NCI-H1092 (cell line): Measurements from ENCODE around the gene SASS6.

Experiments
- DNase-seq: peaks from one replicate; lab custom pipeline; 2025; lab: John Stamatoyannopoulos, UW

SASS6 gene

GRCh38 chr1:100109554-100110066, 23.1 kb downstream of the SASS6 start:
- DNase-seq: no peak

DNA sequence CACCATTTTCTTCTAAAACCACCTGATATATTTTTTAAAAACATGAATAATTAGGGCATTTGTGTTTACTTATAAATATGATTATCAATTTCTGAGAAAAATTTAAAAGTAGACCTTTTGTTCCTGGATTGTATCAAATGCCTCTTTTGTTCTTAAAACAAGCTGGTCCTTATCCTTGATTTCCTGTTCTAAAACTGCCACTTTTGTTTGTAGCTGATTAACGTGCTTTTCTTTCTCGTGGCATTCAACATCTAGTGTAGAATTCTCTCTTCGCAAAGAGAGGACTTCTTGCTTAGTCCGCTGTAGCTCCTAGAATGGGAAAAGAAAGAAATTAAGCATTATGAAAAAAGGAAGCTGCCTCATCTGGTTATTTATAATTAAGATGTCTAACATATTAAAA, 25.0 kb downstream of the SASS6 start:
- no peak for DNase-seq

- no peak for DNase-seq
Observed at GRCh38 chr1:100101564-100101963, 31.2 kb downstream of the SASS6 start.

DNA sequence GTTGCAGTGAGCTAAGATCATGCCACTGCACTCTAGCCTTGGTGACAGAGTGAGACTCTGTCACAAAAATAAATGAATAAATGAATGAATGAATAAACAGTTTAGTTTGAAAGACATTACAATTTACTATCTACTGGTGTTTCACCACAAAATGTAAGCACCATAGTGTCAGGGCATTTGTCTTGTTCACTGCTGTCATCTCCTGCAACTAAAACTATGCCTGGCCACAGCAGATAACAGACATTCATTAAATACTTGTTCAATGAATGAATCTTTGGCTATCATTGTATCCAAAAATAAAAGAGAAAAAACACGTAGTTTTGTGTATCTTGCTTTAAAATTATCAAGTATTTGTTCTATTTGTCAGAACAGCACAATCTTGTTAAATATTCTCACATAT, 32.5 kb downstream of the SASS6 start:
- no peak for DNase-seq

DNA sequence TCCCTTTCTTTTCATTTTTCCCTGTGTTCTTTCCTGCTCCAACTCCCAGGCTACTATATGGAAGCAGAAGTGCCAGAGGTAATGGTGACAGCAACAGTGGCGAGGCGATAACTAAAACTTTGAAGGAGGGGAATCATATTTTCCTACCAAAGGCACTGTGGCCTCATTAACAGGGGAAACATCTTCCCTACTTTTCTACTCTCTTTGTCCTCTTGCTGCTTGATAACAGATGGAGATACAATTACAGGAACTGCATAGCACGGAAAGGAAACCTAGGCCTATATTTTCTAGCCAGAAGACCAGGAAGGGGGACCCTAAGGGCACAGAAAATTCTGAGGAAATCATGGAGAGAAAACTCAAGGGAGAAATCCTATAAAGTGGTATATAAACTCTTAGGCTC, 42.3 kb downstream of the SASS6 start:
- no peak for DNase-seq

DNA sequence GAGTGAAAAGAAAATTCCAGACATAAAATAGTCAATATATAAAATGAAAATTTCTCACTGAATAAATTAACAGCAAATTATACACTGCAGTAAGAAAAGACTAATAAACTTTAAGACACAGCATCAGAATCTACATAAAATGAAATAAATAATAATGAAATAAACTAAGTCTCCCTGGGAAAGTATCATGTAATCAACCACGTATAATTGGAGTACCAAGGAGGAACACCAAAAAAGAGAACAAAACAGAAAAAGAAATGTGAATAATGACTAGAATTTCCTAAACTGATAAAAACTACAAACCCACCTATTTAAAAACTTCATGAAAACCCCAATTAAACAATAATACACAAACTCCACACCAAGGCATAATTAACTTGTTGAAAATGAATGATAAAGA, 43.6 kb downstream of the SASS6 start:
- no peak for DNase-seq

GRCh38 chr1:100087396-100087795, 45.3 kb downstream of the SASS6 start:
- no peak for DNase-seq

GRCh38 chr1:100080331-100080730, 52.4 kb downstream of the SASS6 start:
- DNase-seq: no peak

GRCh38 chr1:100077531-100077930, 55.2 kb downstream of the SASS6 start:
- DNase-seq: no peak

- DNase-seq: no peak
Observed at GRCh38 chr1:100076744-100077143, 56.0 kb downstream of the SASS6 start.

DNA sequence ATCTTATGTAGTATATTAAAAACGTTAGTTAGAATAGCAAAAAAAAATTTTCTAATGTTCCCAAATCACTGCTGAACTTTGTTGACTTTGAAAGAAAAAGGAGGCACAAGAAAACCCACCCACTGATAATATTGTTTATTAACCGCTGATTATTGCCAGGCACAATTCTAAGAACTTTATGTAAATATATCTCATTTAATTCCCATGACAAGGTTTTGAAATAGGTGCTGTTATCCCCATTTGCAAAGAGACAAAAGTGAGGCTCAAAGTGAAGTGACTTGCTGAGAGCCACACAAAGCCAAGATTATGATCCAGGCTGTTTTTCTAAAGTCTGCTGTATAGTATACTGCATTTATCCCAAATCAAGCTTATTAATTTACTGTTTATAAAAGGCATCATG, 56.4 kb downstream of the SASS6 start:
- no peak for DNase-seq

GRCh38 chr1:100075773-100076172, 57.0 kb downstream of the SASS6 start:
- no peak for DNase-seq

GRCh38 chr1:100074604-100075395, 57.9 kb downstream of the SASS6 start:
- DNase-seq: no peak

DNA sequence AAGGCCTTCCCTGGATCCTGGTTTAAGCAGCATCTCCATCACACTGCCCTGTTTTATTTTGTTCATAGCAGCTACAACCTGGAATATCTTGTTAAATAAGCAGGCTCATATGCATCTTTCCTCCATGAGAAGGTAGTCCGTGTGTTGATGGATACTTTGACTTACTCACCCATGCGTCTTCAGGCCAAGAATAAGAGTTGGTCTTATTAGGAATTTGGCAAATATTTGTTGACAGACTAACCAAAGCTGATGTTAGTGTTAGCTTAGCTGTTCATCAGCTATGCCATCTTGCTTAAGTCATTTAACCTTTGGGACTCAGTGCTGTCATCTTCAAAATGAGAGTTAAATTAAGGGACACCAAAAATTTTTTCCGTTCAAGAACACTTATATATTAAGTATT, 59.2 kb downstream of the SASS6 start:
- no peak for DNase-seq

DNA sequence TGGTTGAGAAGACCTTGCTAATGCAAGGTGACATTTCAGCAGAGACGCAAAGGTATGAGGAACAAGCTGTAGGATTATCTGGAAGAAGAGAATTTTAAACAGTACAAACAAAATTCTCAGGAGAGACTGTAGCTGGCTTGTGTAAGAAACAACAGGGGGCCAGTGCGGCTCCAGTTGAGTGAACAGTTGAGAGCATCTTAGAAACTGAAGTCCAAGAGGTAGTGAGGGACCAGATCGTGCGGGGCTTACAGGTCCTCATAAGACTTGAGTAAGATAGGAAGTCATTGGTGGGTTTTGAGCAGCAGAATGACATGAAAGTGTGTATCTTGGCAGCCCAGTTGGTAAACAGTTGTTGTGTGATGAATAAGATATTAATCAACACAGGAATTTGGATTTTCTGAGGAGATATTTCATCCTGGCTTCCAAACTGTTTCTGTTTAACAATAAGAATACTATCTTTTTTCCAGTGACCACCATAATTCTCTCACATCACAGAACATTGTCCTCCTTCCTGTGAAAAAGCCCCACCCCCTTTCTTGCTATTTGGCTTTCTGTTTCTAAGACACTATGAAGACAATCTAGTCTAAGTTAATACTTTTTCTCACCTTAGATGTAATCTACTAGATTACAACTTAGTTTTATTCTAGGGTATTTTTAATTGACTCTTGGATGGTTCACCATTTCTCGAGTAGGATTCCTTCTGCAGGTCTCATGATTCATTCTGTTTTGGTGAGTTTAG, 62.4 kb downstream of the SASS6 start:
- DNase-seq: no peak

GRCh38 chr1:100065969-100066227, 66.8 kb downstream of the SASS6 start:
- no peak for DNase-seq

GRCh38 chr1:100065183-100065968, 67.4 kb downstream of the SASS6 start:
- DNase-seq: no peak

GRCh38 chr1:100061681-100062080, 71.0 kb downstream of the SASS6 start:
- no peak for DNase-seq

DNA sequence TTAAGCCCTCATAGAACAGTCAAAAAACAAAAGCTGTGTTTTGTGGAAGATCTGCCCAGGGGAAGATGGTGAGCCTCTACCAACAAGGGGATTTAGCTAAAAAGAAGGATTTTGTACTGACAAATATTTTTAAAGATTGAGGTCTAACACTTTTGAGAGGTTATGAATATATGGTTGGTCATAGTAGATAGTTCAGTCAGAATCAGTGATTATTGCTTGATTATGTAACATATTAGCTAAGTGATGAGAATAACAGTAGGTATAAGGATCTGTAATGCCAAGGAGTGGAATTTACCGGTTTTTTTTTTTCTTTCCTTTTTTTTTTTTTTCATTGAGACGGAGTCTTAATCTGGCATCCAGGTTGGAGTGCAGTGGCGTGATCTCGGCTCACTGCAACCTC, 79.0 kb downstream of the SASS6 start:
- DNase-seq: no peak

- no peak for DNase-seq
Observed at GRCh38 chr1:100053119-100053518, 79.6 kb downstream of the SASS6 start.

DNA sequence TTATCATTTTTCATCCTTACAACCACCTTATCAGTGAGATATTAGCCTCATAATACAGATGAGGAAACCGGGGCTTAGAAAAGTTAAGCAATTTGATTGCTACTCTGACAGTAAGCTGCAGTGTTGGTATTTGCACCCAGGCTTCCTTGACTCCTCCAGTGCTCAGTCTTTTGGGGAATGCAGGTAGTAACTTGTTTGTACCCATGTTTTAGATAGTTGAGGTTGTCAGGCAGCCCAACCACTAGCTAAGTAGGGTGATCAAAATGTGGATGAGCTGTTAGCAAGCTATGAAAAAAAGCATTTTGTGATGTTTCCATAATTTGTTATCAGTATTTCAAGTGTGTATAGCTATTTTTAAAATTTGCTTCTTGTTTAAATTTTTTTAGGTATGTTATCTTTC, 80.8 kb downstream of the SASS6 start:
- DNase-seq: no peak

DNA sequence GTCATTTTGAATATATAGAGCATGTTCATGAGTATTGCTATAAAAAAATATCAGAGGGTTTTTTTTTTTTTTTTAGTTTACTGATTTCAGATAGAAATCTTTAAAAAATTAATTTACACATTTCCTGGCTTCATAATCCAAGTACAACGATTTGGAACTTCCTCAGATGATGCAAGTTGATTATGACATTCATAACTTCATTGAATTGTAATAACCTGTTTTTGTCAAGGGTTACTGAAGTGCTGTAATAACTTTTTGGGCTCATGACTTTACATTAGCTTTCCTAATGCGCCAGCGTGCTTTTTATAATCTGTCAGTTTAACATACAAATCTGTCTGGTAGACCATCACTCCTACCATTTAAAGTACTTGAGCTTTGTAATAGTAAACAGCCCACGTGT, 81.3 kb downstream of the SASS6 start:
- no peak for DNase-seq

- no peak for DNase-seq
Observed at GRCh38 chr1:100050139-100050538, 82.6 kb downstream of the SASS6 start.
